KOPT-K1 (cell line): ENCODE measurements around the gene UCK2.

ENCODE experiments used
- H3K27ac ChIP-seq: fragments of 200-600 bp; sonication (generic); 2 replicates; pipeline ENCODE4 v1.5.1; 2016; ENCODE audit warnings: antibody characterized with exemption, mild to moderate bottlenecking, low read depth, low read length; ENCODE audit not compliant: poor library complexity, severe bottlenecking
- H3K36me3 ChIP-seq: fragments of 200-600 bp; sonication (generic); 2 replicates; pipeline ENCODE4 v1.5.1; 2017; ENCODE audit warnings: antibody characterized with exemption, mild to moderate bottlenecking, low read length, moderate library complexity; ENCODE audit not compliant: insufficient read depth
- H3K9me3 ChIP-seq: fragments of 200-600 bp; sonication (generic); 2 replicates; pipeline ENCODE4 v1.5.1; 2017; ENCODE audit warnings: antibody characterized with exemption, low read length, mild to moderate bottlenecking; ENCODE audit not compliant: insufficient read depth, poor library complexity, severe bottlenecking

UCK2 gene

DNA sequence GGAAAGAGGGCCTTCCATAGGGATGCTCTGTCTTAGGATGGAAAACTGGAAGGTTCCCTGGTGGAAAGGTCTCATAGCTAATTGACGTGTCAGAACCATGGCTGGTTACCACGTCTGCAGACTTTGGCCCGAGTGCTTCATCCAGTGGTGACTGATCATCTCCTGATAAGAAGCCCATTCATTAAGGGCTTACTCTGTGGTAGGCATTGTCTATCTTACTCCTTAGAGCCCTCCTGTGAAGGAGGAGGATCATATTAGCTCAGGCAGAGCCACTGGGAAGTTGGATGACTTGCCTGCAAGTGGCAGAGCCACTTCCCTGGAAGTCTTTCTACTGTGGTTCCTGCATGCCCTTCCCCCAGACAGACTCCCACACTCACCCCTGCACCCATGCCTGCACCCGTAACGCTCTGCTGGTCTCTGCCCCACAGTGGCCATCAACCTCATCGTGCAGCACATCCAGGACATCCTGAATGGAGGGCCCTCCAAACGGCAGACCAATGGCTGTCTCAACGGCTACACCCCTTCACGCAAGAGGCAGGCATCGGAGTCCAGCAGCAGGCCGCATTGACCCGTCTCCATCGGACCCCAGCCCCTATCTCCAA lies 79.9 kb downstream of the UCK2 start:
- no peaks in the 10 kb centered on the region for H3K9me3 ChIP-seq
- no peak overlapping the region for H3K27ac ChIP-seq
- H3K36me3 ChIP-seq = peaks cover 100% of the 10 kb centered on the region

DNA sequence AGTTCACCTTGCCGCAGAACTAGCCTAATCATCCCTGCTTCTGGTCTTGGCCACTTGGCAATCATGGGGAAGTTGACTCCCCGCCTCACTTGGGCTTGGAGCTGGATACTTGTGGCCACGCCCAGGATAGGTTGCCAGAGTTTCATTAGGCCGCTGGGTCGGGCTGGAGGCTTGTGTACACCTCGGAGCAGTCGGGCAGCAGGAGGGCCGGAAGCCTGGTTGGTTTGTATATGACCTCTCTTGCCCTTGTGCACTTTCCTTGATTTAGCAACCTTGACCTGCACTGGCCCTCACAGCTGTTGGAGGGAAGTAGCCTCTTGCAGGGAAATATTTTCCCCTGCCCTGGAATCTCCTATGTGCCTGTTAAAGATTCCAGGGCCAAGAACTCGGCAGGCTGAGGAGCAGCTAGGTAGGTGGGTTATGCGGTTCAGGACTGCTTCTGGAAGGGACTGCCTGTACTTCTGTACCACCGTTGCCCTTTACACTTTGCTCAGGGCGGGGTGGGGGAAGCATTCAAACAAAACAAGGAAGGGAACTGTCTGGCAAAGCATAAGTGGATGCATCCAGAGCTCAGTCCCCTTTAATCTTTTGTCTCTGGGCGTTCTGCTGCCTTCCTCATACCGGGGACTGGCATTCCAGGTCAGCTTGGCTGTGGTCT lies 83.5 kb downstream of the UCK2 start:
- Histone ChIP-seq H3K36me3 (peaks cover 76% of the 10 kb centered on the region), H3K9me3 (no peaks in the 10 kb centered on the region), H3K27ac (no peak overlapping the region)

DNA sequence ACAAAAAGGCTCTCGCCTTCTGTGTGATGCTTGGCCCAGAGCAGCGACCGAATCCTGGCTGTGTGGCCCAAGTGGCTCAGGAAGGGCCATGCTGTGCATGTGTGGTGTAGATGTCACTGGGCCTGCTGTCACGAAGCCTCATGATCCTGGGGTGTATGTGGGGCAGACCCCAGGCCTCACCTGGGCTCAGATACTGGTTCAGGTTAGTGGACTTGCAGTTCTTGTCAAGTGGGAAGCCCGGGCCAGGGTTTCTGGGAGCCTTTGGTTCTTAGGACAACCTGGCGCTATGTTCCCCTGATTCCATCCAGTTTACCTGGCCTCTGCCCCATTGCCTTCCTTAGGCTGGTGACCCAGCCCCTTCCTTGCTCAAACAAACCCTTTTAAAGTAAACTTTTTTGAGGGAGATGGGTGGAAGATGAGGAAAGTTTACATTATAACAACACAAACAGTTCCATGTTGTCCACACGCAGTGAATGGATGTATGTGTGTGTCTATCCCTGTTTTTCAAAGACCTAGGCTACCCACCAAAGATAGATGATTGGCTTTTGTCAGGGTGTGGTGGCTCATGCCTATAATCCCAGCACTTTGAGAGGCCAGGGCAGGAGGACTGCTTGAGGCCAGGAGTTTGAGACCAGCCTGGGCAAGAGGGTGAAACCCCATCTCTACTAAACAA lies 84.3 kb downstream of the UCK2 start:
- H3K27ac ChIP-seq = no peak overlapping the region
- no peaks in the 10 kb centered on the region for H3K9me3 ChIP-seq
- H3K36me3 ChIP-seq = peaks cover 67% of the 10 kb centered on the region

DNA sequence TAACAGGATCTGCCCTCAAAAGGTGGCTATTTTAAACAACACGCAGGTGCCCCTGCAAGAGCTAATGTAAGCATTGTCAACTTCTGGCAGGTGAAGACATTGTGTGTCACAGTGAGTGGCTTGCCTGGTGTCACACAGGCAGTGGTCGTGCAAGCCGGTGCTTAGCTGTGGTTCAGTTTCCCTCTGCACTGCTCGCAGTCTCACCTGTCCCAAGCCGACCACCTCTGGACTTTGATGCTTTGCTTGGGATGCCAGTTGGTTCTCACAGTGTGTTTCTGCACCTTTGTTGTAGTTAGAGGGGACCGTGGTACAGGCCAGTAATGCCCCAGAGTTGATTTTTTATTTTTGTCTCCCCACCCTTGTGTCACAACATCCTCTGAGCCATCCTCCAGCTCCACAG lies 85.2 kb downstream of the UCK2 start:
- Histone ChIP-seq H3K9me3 (no peaks in the 10 kb centered on the region), H3K27ac (no peak overlapping the region)

DNA sequence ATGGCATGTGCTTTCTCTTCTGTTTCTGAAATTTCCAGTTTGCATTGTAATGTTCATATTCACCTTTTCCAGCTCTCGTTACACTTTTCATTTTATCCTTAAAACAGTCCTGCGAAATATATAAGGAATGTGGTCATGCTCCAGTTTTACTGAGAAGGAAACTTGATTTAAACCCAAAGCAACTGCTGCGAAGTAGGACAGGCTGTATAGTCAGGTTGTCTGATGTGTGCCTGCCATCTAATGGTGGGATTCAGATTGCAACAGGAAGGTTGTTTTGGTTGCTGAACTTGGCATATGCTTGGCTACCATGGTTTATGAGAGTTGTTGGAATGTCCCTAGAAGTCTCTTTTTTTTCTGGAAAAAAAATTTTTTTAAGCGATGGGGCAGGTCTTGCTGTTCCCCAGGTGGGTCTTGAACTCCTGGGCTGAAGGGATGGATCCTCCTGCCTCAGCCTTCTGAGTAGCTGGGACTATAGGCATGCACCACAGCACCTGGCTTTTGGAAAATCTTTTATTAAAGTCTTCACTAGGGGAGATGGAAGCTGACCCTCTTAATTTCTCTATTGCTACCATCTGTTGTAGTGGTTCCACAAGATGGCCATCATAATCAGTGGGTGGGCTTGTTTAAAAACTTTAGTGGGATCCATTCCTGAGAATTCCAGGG lies 86.9 kb downstream of the UCK2 start:
- Histone ChIP-seq H3K27ac (peak overlapping the region; percentile 1), H3K9me3 (no peaks in the 10 kb centered on the region), H3K36me3 (peaks cover 42% of the 10 kb centered on the region)

More for the DNA sequence above, 85.2 kb downstream of the UCK2 start:
- H3K36me3 ChIP-seq = peaks cover 58% of the 10 kb centered on the region

DNA sequence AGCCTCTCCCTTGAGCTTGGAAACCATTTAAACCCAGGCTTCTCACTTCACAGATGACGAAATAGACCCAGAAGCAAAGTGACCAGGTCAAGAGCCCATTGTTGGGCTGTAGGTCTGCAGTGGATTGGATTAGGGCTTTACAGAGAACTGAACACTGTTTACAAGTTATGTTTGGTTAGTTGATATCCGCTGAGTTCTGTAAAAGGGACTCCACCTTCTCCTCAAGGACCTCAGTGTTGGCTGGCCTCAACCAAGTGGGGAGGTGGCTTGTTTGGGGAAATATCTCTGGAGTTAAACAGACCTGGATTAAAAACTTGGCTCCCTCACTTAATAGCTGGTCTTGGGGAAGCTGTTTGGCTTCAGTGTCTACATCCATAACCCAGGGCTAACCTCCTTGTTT lies 88.1 kb downstream of the UCK2 start:
- H3K9me3 ChIP-seq = no peaks in the 10 kb centered on the region
- H3K36me3 ChIP-seq = peaks cover 30% of the 10 kb centered on the region
- no peak overlapping the region for H3K27ac ChIP-seq

DNA sequence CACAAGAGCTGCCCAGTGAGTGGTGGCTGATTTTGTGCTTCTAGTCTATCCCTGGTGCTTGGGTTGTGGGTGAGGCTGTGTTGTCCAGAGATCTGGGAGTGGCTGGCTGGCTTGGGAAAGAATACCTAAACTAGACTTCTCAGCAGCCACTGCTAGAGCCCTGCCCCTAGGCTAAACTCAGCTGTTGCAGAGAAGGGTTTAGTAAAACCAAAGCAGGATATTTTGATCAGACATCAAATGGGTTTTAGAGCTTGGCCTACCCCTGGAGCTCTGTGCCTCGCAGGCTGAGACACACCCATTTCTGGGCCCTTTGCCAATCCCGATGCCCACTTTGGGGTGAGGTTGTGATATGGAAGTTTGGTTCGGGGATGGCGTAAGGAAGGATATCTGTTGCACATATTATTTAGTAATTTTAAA lies 88.5 kb downstream of the UCK2 start:
- Histone ChIP-seq H3K9me3 (no peaks in the 10 kb centered on the region), H3K27ac (no peak overlapping the region), H3K36me3 (peaks cover 25% of the 10 kb centered on the region)

DNA sequence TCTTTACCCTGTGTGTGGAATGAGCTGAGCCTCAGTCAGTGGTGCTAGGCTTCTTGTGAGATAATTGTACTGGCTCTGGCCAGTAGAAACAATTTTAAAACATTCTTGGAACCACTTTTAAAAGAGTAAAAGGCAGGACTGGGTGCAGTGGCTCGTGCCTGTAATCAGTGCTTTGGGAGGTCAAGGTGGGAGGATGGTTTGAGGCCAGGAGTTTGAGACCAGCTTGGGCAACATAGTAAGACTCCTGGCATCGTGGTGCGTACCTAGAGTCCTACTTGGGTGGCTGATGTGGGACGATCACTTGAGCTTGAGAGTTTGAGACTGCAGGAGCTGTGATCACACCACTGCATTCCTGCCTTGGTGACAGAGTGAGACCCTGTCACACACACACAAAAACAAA lies 89.8 kb downstream of the UCK2 start:
- Histone ChIP-seq H3K36me3 (peaks cover 13% of the 10 kb centered on the region), H3K27ac (no peak overlapping the region), H3K9me3 (no peaks in the 10 kb centered on the region)

DNA sequence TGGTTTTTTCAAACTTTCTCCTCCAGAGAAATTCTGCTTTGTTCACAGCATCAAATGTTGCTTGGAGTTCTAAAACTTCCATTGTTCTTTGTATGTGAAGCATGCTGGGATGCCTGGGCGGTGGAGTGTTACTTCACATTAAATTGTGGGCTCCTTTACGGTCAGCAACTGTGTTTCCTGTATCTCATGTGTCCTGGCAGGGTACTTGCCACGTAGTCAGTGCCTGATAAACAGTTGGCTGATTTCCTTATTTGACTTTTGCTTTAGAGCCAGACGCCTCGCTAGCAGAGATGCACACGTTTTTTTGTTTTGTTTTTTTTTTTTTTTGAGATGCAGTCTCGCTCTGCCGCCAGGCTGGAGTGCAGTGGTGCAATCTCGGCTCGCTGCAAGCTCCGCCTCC lies 96.7 kb downstream of the UCK2 start:
- no peaks in the 10 kb centered on the region for H3K36me3 ChIP-seq
- no peaks in the 10 kb centered on the region for H3K9me3 ChIP-seq
- H3K27ac ChIP-seq = no peak overlapping the region

DNA sequence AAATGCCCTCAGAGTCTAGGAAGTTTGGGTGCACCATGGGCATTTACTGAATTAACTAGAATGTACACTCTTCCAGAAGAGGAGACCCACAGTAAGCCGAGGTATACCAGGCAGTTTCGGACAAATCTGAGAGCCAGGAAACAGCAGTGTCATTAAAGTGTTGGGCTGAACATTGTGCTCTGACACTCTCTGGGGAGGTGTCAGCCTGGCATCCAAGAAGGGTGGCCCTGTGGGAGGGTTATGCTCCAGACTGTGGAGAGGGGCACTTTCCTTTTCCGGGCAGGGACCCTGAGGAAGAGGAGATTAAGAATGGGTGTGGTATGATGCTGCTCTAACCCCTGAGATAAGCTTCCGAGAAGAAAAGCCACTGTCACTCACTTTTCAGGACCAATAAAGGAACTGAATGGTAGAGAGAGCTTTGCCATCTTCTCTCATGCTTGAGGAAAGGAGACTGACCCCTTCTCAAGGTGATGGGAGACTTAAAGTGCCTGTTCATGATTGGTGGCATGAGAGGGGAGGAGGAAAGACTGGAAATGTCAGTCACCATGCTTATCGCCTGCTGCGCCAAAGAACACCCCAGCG lies 98.2 kb downstream of the UCK2 start:
- Histone ChIP-seq H3K36me3 (no peaks in the 10 kb centered on the region), H3K27ac (no peak overlapping the region), H3K9me3 (no peaks in the 10 kb centered on the region)

DNA sequence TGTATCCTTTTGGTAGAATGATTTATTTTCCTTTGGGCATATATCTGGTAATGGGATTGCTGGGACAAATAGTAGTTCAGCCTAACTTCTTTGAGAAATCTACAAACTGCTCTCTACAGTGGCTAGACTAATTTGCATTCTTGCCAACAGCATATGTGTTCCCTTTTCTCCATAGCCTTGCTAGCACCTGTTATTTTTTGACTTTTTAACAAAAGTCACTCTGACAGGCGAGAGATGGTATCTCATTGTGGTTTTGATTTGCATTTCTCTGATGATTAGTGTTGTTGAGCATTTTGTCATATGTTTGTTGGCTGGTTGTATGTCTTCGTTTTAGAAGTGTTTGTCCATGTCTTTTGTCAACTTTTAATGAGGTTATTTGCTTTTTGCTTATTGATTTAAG lies 99.8 kb downstream of the UCK2 start:
- Histone ChIP-seq H3K36me3 (no peaks in the 10 kb centered on the region), H3K9me3 (no peaks in the 10 kb centered on the region)

DNA sequence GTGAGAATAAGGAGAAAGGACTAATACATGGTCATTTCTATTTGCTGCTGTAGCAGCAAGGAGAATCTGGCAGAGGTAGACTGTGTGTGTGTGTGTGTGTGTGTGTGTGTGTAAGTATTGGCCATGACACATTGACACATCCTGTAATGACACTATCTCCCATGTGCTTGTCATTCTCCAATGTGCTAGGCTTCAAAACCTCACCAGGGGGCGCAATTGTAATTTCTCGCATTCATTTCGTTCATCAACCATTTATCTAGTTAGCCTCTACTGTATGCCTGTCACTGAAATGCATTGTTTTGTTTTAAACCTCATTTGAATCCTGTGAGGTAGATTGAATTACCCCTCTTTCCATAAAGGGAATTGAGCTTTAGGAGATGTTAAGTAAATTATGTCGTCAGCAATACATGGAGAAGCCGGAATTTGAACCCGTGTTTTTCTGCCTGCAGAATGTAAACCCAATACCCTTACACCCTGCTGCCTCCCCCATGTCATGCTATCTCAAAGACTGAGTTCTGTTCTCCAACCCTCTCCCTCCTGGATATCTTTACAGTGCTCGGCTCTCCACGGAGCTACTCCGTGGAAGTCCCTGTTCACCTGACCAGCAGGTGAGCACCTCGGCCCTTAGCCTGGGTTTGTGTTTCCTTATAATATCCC lies 100.8 kb downstream of the UCK2 start:
- Histone ChIP-seq H3K36me3 (no peaks in the 10 kb centered on the region), H3K9me3 (no peaks in the 10 kb centered on the region), H3K27ac (no peak overlapping the region)

More for the DNA sequence above, 99.8 kb downstream of the UCK2 start:
- H3K27ac ChIP-seq = peak overlapping the region; percentile 5

DNA sequence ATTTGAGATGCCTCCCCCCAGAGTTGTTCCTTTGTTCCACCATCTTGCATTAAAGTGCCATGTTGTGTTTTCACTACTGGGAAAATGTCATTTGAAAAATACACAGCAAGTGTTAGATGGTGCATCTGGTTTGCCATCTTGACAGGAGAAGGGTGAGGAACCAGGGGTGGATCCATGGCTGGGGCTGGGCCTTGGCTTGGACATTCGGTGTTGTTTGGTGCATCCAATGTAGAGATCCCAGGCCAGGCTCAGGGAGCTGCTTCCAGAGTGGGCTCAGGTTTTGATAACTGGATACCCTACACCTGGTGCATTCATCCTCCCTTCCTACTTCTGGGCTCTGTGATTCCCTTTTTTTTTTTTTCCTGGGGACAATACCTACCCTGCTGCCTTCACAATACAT lies 103.5 kb downstream of the UCK2 start:
- no peaks in the 10 kb centered on the region for H3K9me3 ChIP-seq
- H3K27ac ChIP-seq = no peak overlapping the region
- H3K36me3 ChIP-seq = no peaks in the 10 kb centered on the region

DNA sequence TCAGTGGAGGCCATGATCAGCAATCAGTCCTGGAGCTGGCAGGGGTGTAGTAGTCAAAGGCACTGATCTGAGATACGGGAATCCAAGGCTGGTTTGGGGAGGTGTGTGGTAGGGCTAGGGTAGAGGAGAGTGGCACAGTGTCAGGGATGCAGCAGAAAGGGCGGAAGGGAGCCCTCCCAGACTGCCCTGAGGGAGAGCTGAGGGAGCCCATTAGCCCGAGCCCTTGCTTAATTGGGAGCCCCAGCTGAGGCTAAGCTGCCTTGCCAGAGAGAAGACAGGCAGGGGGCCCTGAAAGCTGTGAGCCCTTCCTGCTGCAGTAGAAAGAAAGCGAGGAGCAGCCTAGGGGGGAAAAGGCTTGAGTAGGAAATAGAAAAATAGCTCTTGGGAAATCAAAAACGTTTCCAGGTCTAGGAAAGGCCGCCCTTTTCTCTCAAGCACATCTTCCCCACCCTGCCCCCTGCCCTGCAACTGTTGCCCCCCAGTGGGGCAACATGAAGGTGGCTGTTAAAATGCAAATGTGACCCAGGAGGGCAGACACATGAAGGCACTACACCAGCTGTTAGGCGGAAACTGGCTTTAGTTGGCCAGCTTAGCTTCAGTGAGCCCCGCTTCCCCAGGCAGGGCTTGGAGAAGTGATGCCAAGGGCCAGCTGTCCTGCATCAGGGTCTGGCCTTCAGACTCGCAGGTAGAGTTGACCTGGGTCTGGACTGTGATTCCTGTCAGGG lies 106.2 kb downstream of the UCK2 start:
- H3K36me3 ChIP-seq = no peaks in the 10 kb centered on the region
- no peaks in the 10 kb centered on the region for H3K9me3 ChIP-seq
- no peak overlapping the region for H3K27ac ChIP-seq
